IMR-90 (cell line): ENCODE measurements around the gene MAPKAP1. TPM values are rescaled to one million over a fixed set of nuclear protein-coding genes. Genes with fewer than 3 reads are reported as not detected.

Experiments used
- ATAC-seq: fragments of 200-7000 bp; cut with Tn5 transposase; 2 replicates; pipeline ENCODE4 v1.9.1; 2020; ENCODE audit warnings: low read depth, mild to moderate bottlenecking, moderate library complexity
- BruUV-seq: library from RNA; stranded (reverse); fragments of 400-500 nt; replicated peaks from 2 replicates; lab custom pipeline; 2021; lab: Mats Ljungman, UMichigan
- CTCF ChIA-PET: fragments of 300-600 bp; formaldehyde crosslinking; extraction: SDS; loops from one replicate; lab custom pipeline; 2021; ENCODE audit warnings: antibody characterized with exemption; lab: Yijun Ruan, JAX
- POLR2A ChIA-PET: fragments of 300-600 bp; sonication (Branson Sonifier 250); formaldehyde crosslinking; loops from one replicate; lab custom pipeline; 2022; ENCODE audit warnings: antibody characterized with exemption; ENCODE audit not compliant: unreplicated experiment; lab: Charles Lee
- DNase-seq: peaks from one replicate; pipeline ENCODE4 v3.0.0; 2013
- H2AFZ ChIP-seq: replicated peaks from 2 replicates; pipeline ENCODE3; 2013; ENCODE audit warnings: low read length, mild to moderate bottlenecking; ENCODE audit not compliant: poor library complexity
- H2AK5ac ChIP-seq: 2 replicates; pipeline ENCODE4 v1.6.1; 2013; ENCODE audit warnings: low read depth, low read length, inconsistent platforms
- H2AK9ac ChIP-seq: replicated peaks from 2 replicates; pipeline ENCODE3; 2013; ENCODE audit warnings: mild to moderate bottlenecking, low read depth, low read length, moderate library complexity; ENCODE audit not compliant: poor library complexity
- H2BK120ac ChIP-seq: 2 replicates; pipeline ENCODE4 v1.6.1; 2013; ENCODE audit warnings: low read depth, low read length, inconsistent platforms
- H2BK15ac ChIP-seq: 3 replicates; pipeline ENCODE4 v1.6.1; 2013; ENCODE audit warnings: low read depth, low read length, inconsistent platforms
- H2BK20ac ChIP-seq: 2 replicates; pipeline ENCODE4 v1.6.1; 2013; ENCODE audit warnings: low read depth, mild to moderate bottlenecking, inconsistent platforms, low read length, moderate library complexity
- H2BK5ac ChIP-seq: 2 replicates; pipeline ENCODE4 v1.6.1; 2013; ENCODE audit warnings: mild to moderate bottlenecking, low read depth, low read length, inconsistent platforms; ENCODE audit not compliant: poor library complexity, severe bottlenecking
- H3K14ac ChIP-seq: replicated peaks from 2 replicates; pipeline ENCODE4 v1.6.1; 2013; ENCODE audit warnings: low read depth, low read length, inconsistent platforms
- H3K18ac ChIP-seq: 2 replicates; pipeline ENCODE4 v1.6.1; 2013; ENCODE audit warnings: low read depth, low read length, control low read depth
- H3K23ac ChIP-seq: 2 replicates; pipeline ENCODE4 v1.6.1; 2013; ENCODE audit warnings: low read depth, low read length, inconsistent platforms
- H3K27ac ChIP-seq: 2 replicates; pipeline ENCODE4 v1.5.1; 2013; ENCODE audit warnings: mild to moderate bottlenecking, control low read depth, low read length; ENCODE audit not compliant: insufficient read depth
- H3K27me3 ChIP-seq: 2 replicates; pipeline ENCODE4 v1.6.1; 2013; ENCODE audit warnings: low read length; ENCODE audit not compliant: control insufficient read depth, insufficient read depth
- H3K36me3 ChIP-seq: 2 replicates; pipeline ENCODE4 v1.6.1; 2013; ENCODE audit warnings: low read length, mixed read lengths; ENCODE audit not compliant: control insufficient read depth, insufficient read depth
- H3K4ac ChIP-seq: 2 replicates; pipeline ENCODE4 v1.6.1; 2013; ENCODE audit warnings: low read depth, low read length, inconsistent platforms
- H3K4me1 ChIP-seq: 2 replicates; pipeline ENCODE4 v1.6.1; 2013; ENCODE audit warnings: low read length, mixed read lengths; ENCODE audit not compliant: control insufficient read depth, insufficient read depth
- H3K4me2 ChIP-seq: 2 replicates; pipeline ENCODE4 v1.6.1; 2013; ENCODE audit warnings: low read depth, mild to moderate bottlenecking, control low read depth, low read length, moderate library complexity
- H3K4me3 ChIP-seq: 2 replicates; pipeline ENCODE4 v1.5.1; 2013; ENCODE audit warnings: low read depth, mild to moderate bottlenecking, control low read depth, low read length, moderate library complexity; ENCODE audit not compliant: insufficient read depth
- H3K56ac ChIP-seq: 2 replicates; pipeline ENCODE4 v1.6.1; 2013; ENCODE audit warnings: low read length, inconsistent platforms; ENCODE audit not compliant: insufficient read depth; ENCODE audit errors: extremely low read depth
- H3K79me1 ChIP-seq, 2 experiments: 2 replicates each; pipeline ENCODE4 v1.6.1; 2013; ENCODE audit warnings: low read length in 2 of 2, inconsistent platforms in 1 of 2, low read depth in 1 of 2
- H3K9ac ChIP-seq: 2 replicates; pipeline ENCODE4 v1.6.1; 2013; ENCODE audit warnings: low read depth, low read length, control low read depth
- H3K9me1 ChIP-seq: 2 replicates; pipeline ENCODE4 v1.6.1; 2013; ENCODE audit warnings: low read length, inconsistent platforms; ENCODE audit not compliant: insufficient read depth
- H3K9me3 ChIP-seq: 2 replicates; pipeline ENCODE4 v1.6.1; 2013; ENCODE audit warnings: low read length; ENCODE audit not compliant: control insufficient read depth, insufficient read depth
- H4K20me1 ChIP-seq: 2 replicates; pipeline ENCODE4 v1.6.1; 2013; ENCODE audit warnings: low read length, inconsistent platforms; ENCODE audit not compliant: insufficient read depth
- H4K5ac ChIP-seq: 2 replicates; pipeline ENCODE4 v1.6.1; 2013; ENCODE audit warnings: mild to moderate bottlenecking, low read depth, low read length, control low read depth
- H4K8ac ChIP-seq, 2 experiments: 2 replicates each; pipeline ENCODE4 v1.6.1; 2013; ENCODE audit warnings: low read depth in 2 of 2, low read length in 2 of 2, control low read depth in 1 of 2, inconsistent platforms in 1 of 2
- H4K91ac ChIP-seq: 2 replicates; pipeline ENCODE4 v1.6.1; 2013; ENCODE audit warnings: low read depth, low read length, inconsistent platforms; ENCODE audit not compliant: insufficient read depth
- BHLHE40 ChIP-seq: fragments of 150-350 bp; IDR thresholded peaks from 2 replicates; pipeline ENCODE4 v1.6.1; 2016; ENCODE audit warnings: mild to moderate bottlenecking, low read depth, low read length
- MAZ ChIP-seq: IDR thresholded peaks from 2 replicates; pipeline ENCODE4 v1.6.1; 2012; ENCODE audit warnings: low read depth, mild to moderate bottlenecking, low read length, improper control_type of control experiment, moderate library complexity, borderline replicate concordance
- MXI1 ChIP-seq: IDR thresholded peaks from 2 replicates; pipeline ENCODE4 v1.6.1; 2012; ENCODE audit warnings: low read depth, mild to moderate bottlenecking, low read length, moderate library complexity, borderline replicate concordance
- RAD21 ChIP-seq: IDR thresholded peaks from 2 replicates; pipeline ENCODE4 v1.6.1; 2012; ENCODE audit warnings: low read length, improper control_type of control experiment
- RCOR1 ChIP-seq: IDR thresholded peaks from 2 replicates; pipeline ENCODE4 v1.6.1; 2012; ENCODE audit warnings: mild to moderate bottlenecking, low read length, improper control_type of control experiment; ENCODE audit not compliant: insufficient replicate concordance
- SMC3 ChIP-seq: fragments of 150-350 bp; IDR thresholded peaks from 2 replicates; pipeline ENCODE4 v1.6.1; 2016; ENCODE audit warnings: low read depth, mild to moderate bottlenecking, antibody characterized with exemption, low read length, moderate library complexity
- WGBS, 2 experiments: methylation state at CpG; one replicate each; pipeline versions ENCODE4 v1.1.5 to v1.1.7; 2013; ENCODE audit warnings: missing lambda C conversion rate in 2 of 2; ENCODE audit not compliant: insufficient read length in 1 of 2; ENCODE audit errors: extremely low coverage in 2 of 2; 5-methylcytosine and 5-hydroxymethylcytosine counted together
- dilution Hi-C: fragments of 300-500 bp; cut with HindIII; formaldehyde crosslinking; loops from one replicate; pipeline ENCODE4 v1.14.3; 2018; ENCODE audit warnings: low sequenced_read_pairs; ENCODE audit not compliant: unreplicated experiment
- in situ Hi-C: fragments of 300-500 bp; cut with MboI; formaldehyde crosslinking; loops from 3 replicates; pipeline ENCODE4 v1.14.3; 2019; ENCODE audit warnings: low sequenced_read_pairs, inconsistent platforms, mixed read lengths
- intact Hi-C: fragments of 100-400 bp; cut with micrococcal nuclease; formaldehyde crosslinking; loops from 2 replicates; pipeline ENCODE4 v1.10.0; 2022
- polyA plus RNA-seq, 3 experiments: library from polyadenylated mRNA; depleted of rRNA; stranded (reverse); fragments of >200 nt; gene quantifications; 2 replicates each; pipeline ENCODE4 v1.2.3, GENCODE V29; 2012; ENCODE audit warnings: low replicate concordance in 1 of 3
- total RNA-seq: library from RNA; depleted of rRNA; stranded (reverse); fragments of >200 nt; gene quantifications from 2 replicates; pipeline ENCODE4 v1.2.3, GENCODE V29; 2012
- TF ChIP-seq, protein P1 (sequence below): fragments of 150-350 bp; IDR thresholded peaks from 2 replicates; pipeline ENCODE4 v1.6.1; 2017; ENCODE audit warnings: mild to moderate bottlenecking, antibody characterized with exemption, low read length, low read depth
- TF ChIP-seq, protein P2 (sequence below): conservative IDR thresholded peaks from 2 replicates; pipeline ENCODE4 v1.5.1; 2012; ENCODE audit warnings: mild to moderate bottlenecking, low read depth, low read length, improper control_type of control experiment

The MAPKAP1 gene
- total and polyA plus RNA-seq, 2 of the 4 experiments (the other 2 are of a cell fraction): 87.2 to 158 TPM

DNA sequence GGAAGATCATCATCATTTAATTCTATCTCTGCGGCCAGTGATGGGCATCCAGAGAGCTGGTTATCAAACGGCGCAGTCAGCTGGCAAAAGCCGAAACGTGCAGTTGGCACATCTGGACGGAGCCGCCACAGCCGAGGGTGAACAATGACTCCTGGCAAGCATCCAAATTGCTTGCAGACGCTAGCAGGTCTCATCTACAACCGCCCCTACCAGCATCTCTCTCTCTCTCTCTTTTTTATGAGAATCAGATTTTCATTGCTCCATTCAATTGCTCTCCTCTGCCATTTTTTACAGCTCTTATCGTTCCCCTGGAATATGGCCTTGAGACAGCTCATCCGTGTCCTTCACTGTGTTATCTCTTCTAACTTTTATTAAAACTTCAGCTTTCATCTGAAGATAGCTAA lies 165.2 kb downstream of the MAPKAP1 start:
- Histone ChIP-seq H4K91ac (no peak overlapping the region), H3K79me1 (peaks cover 14 to 39% of the 10 kb centered on the region in 2 experiments), H3K4me1 (peaks cover 22% of the 10 kb centered on the region), H3K27ac (no peak overlapping the region), H2AK9ac (no peak overlapping the region), H2BK5ac (no peak overlapping the region), H4K8ac (no peak overlapping the region), H3K4ac (no peak overlapping the region), H2BK120ac (no peak overlapping the region), H2AFZ (no peak overlapping the region), H3K36me3 (peaks cover 4% of the 10 kb centered on the region), H3K9me1 (peaks cover 24% of the 10 kb centered on the region), H3K4me2 (no peak overlapping the region), H3K18ac (no peak overlapping the region), H3K56ac (no peak overlapping the region), H2BK15ac (no peak overlapping the region), H3K27me3 (no peaks in the 10 kb centered on the region), H3K4me3 (no peak overlapping the region), H2AK5ac (no peak overlapping the region), H4K5ac (no peak overlapping the region), H3K23ac (no peak overlapping the region), H2BK20ac (no peak overlapping the region), H3K9ac (no peak overlapping the region), H4K20me1 (peaks cover 25% of the 10 kb centered on the region; the same call in 1 of the 2 replicates), H3K9me3 (no peaks in the 10 kb centered on the region), H3K14ac (no peak overlapping the region)
- no TSS peak for BruUV-seq
- POLR2A ChIA-PET: interaction anchor here (0.5 kb wide), 1 partner anchor 42 kb away, joined by 3 read pairs; no protein-coding TSS in a partner anchor
- CTCF ChIA-PET: no interaction called here
- ATAC-seq (no peak), DNase-seq (no peak)
- intact Hi-C loops (no loop called here), dilution Hi-C loops (no loop called here), in situ Hi-C loops (no loop called here)
- WGBS, 2 experiments: 68% methylated on average over 10 of the region's 12 CpGs; no CpG with 5 or more reads in 1 of the 2 experiments
- TF ChIP-seq SMC3: no peak
- TF ChIP-seq RAD21: no peak
- no peak for TF ChIP-seq MAZ
- no peak for TF ChIP-seq RCOR1
- TF ChIP-seq, protein P1, sequence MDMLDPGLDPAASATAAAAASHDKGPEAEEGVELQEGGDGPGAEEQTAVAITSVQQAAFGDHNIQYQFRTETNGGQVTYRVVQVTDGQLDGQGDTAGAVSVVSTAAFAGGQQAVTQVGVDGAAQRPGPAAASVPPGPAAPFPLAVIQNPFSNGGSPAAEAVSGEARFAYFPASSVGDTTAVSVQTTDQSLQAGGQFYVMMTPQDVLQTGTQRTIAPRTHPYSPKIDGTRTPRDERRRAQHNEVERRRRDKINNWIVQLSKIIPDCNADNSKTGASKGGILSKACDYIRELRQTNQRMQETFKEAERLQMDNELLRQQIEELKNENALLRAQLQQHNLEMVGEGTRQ: no peak
- TF ChIP-seq, protein P2, sequence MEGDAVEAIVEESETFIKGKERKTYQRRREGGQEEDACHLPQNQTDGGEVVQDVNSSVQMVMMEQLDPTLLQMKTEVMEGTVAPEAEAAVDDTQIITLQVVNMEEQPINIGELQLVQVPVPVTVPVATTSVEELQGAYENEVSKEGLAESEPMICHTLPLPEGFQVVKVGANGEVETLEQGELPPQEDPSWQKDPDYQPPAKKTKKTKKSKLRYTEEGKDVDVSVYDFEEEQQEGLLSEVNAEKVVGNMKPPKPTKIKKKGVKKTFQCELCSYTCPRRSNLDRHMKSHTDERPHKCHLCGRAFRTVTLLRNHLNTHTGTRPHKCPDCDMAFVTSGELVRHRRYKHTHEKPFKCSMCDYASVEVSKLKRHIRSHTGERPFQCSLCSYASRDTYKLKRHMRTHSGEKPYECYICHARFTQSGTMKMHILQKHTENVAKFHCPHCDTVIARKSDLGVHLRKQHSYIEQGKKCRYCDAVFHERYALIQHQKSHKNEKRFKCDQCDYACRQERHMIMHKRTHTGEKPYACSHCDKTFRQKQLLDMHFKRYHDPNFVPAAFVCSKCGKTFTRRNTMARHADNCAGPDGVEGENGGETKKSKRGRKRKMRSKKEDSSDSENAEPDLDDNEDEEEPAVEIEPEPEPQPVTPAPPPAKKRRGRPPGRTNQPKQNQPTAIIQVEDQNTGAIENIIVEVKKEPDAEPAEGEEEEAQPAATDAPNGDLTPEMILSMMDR: no peak
- TF ChIP-seq BHLHE40: no peak
- no peak for TF ChIP-seq MXI1
